VCaP (cell line): ENCODE data around the gene RNASE8.

Experiments
- H3K27ac ChIP-seq: fragments of 450-650 bp; 2 replicates; pipeline ENCODE4 v1.5.1; 2017
- TF ChIP-seq, protein P1 (sequence below): fragments of 450-650 bp; conservative IDR thresholded peaks from 2 replicates; pipeline ENCODE4 v1.5.1; 2017; ENCODE audit warnings: mild to moderate bottlenecking, moderate library complexity

Gene RNASE8

DNA sequence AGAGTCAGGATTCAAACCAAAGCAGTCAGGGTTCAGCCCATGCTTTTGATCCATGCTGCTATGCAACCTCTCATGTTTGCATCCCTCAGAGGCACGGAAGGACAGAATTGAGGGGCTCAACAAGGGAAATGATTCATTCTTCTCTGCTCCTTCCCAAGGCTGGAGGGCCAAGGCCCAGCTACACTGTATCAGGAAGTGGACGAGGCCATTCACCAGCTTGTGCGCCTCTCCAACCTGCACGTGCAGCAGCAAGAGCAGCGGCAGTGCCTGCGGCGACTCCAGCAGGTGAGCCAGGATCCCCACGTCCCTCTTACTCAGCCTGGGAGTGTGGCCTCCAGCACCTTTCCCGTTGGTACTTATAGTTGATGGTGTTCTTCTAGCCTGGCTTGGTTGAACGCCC lies 21.1 kb downstream of the RNASE8 start:
- TF ChIP-seq, protein P1, sequence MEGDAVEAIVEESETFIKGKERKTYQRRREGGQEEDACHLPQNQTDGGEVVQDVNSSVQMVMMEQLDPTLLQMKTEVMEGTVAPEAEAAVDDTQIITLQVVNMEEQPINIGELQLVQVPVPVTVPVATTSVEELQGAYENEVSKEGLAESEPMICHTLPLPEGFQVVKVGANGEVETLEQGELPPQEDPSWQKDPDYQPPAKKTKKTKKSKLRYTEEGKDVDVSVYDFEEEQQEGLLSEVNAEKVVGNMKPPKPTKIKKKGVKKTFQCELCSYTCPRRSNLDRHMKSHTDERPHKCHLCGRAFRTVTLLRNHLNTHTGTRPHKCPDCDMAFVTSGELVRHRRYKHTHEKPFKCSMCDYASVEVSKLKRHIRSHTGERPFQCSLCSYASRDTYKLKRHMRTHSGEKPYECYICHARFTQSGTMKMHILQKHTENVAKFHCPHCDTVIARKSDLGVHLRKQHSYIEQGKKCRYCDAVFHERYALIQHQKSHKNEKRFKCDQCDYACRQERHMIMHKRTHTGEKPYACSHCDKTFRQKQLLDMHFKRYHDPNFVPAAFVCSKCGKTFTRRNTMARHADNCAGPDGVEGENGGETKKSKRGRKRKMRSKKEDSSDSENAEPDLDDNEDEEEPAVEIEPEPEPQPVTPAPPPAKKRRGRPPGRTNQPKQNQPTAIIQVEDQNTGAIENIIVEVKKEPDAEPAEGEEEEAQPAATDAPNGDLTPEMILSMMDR: no peak
- H3K27ac ChIP-seq: no peak overlapping the region

DNA sequence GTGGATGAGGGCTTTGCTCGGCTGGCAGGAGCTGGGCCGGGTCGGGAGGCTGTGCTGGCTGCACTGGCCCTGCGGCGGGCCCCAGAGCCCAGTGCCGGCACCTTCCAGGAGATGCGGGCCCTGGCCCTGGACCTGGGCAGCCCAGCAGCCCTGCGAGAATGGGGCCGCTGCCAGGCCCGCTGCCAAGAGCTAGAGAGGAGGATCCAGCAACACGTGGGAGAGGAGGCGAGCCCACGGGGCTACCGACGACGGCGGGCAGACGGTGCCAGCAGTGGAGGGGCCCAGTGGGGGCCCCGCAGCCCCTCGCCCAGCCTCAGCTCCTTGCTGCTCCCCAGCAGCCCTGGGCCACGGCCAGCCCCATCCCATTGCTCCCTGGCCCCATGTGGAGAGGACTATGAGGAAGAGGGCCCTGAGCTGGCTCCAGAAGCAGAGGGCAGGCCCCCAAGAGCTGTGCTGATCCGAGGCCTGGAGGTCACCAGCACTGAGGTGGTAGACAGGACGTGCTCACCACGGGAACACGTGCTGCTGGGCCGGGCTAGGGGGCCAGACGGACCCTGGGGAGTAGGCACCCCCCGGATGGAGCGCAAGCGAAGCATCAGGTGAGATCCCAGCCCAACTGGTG lies 24.0 kb downstream of the RNASE8 start:
- TF ChIP-seq, protein P1: no peak
- H3K27ac ChIP-seq: no peak overlapping the region

GRCh38 chr14:21083565-21084325 lies 26.1 kb downstream of the RNASE8 start:
- TF ChIP-seq, protein P1: no peak
- H3K27ac ChIP-seq: no peak overlapping the region

DNA sequence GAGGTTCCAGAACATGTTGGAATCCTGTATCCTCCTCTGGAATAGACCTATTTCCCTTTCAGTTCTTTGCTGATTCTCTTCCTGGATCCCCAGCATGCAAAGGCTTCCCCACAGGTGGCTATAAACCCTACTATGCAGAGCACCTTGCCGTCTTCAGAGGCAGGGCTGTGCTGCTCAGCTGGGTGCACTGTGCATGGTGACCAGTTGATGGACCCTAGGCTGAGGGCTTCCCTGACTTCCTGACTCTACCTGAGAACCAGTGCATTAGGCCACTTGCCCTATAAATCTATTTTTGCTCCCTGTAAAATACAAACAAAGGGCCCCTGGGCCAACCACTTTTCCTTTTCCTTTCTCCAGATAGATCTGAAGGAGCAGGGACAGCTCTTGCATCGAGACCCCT lies 26.8 kb downstream of the RNASE8 start:
- H3K27ac ChIP-seq: no peak overlapping the region
- TF ChIP-seq, protein P1: no peak

DNA sequence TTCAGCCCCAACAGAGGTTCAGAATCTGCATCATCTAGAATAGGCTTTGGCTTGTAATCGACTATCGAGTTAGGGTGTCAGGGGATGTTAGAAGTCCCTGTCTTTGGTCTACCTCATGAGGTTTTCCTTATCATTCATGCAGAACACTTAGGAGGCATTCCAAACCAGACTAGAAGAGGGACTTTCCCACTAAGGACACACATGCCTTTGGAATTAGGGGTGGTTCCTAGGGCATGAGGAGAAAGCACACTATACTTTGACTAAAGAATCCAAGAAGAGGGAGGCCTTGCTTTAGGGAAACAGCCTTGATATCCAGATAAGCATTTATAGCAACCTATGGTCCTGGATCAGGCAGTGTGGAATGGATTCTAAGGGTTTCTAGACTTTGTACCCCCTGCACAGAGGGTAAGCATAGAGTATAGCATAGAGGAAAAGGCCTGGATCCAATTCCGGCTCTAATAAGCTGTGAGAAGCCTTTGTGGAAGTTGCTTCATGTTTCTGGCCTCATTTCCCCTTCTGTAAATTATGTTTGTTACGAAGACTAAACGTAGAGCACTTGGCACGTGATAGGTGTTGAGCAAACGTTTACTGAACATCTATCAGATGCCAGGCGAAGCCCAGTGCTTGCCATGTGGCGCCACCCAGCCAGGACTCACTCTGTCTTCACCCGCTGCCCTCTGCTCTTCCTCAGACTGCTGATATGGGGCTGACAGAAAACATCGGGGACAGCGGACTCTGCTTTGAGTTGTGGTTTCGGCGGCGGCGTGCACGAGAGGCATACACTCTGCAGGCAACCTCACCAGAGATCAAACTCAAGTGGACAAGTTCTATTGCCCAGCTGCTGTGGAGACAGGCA lies 27.6 kb downstream of the RNASE8 start:
- H3K27ac ChIP-seq: no peak overlapping the region
- TF ChIP-seq, protein P1: no peak

GRCh38 chr14:21086908-21087293 lies 29.3 kb downstream of the RNASE8 start:
- TF ChIP-seq, protein P1: no peak
- H3K27ac ChIP-seq: no peak overlapping the region
